GM19395 (cell line): ENCODE data around the gene ACOX3.

Source experiments
- ATAC-seq: cut with Tn5 transposase; IDR thresholded peaks from one replicate; pipeline ENCODE4 v1.9.1; 2021; ENCODE audit warnings: mild to moderate bottlenecking, moderate library complexity; ENCODE audit not compliant: unreplicated experiment

Gene ACOX3

DNA sequence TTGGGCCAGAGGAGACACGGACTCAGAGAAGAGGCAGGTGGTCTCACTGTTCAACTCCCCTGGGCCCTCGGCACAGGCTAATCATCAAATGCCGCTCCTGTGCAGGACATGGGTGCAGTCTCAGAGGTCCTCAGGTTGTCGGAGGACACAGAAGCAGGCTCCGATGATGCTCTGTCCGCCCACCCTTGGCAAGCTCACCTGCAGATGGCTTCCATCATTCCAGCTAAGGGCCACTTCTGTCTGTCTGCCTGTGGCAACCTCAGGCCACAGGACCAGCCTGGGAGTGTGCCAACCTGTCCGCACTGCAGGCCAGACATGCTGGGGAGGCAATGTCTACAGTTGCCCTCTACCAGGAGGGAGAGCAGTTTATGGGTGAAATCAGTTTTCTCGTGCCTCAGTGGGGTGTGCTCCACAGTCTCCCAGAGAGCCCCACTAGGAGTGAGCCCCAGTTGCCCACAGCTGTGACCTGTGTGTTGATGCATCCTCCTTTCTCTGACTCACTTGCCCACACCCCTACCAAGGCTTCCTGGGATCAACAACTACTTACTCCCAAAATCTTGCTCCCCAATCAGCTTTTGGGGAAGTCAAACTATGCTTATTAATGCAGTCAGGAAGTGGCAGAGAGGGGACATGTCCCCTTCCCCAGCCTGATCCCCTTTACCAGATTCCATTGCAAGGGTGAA lies 115.1 kb downstream of the ACOX3 start:
- no peak for ATAC-seq

DNA sequence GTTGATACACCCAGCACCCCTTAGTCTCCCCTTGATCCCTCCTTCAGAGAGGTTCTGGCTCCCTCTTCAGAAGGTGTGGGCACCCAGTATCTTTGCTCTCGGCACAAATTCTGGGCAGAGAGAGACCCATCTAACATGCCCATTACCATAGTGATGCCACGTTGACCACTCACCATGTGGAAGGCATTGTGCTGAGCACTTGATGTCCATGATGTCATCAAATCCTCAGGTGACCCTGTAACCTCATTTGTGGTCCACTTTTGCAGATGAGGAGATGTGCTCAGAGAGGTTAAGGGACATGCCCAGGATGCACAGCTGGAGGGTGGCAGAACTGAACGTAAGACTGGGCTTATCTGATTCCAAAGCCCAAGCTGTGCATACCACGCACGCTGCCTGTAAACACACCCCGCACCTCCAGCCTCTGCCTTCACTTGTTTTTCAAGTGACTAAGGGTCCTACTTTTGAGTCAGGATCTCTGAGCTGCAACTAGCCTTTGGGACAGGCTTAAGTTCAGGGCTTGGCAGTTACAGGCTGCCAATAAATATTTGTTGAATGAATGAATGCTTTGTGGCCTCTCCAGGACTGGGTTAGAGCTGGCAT lies 115.8 kb downstream of the ACOX3 start:
- no peak for ATAC-seq

DNA sequence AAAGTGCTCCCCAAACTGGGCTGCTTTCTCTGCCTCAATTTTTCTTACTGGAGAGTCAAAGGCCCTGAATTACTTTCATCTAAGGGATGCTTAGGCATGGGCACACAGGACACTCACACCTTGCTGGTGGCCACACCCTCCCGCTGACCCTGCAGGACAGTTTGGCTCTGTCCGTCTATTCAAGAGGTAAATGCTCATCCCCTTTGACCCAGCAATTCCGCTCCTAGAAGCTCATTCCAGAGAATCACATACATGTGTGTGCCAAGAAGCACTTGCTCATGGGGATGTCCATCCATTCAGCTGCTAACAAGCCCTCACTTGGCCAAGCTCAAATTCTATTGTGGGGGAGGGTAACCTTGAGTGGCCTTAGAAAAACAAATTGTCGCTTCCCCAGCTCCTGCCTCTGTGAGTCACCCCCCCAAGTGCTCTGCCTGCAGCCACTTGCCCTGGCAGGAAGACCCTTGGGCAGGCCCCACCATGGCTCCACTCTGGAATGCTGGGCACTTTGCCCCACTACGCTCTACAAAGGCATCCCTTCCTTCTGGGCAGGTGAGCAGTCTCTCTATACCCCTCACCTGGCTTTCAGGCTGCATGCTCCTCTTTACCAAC lies 116.5 kb downstream of the ACOX3 start:
- no peak for ATAC-seq

DNA sequence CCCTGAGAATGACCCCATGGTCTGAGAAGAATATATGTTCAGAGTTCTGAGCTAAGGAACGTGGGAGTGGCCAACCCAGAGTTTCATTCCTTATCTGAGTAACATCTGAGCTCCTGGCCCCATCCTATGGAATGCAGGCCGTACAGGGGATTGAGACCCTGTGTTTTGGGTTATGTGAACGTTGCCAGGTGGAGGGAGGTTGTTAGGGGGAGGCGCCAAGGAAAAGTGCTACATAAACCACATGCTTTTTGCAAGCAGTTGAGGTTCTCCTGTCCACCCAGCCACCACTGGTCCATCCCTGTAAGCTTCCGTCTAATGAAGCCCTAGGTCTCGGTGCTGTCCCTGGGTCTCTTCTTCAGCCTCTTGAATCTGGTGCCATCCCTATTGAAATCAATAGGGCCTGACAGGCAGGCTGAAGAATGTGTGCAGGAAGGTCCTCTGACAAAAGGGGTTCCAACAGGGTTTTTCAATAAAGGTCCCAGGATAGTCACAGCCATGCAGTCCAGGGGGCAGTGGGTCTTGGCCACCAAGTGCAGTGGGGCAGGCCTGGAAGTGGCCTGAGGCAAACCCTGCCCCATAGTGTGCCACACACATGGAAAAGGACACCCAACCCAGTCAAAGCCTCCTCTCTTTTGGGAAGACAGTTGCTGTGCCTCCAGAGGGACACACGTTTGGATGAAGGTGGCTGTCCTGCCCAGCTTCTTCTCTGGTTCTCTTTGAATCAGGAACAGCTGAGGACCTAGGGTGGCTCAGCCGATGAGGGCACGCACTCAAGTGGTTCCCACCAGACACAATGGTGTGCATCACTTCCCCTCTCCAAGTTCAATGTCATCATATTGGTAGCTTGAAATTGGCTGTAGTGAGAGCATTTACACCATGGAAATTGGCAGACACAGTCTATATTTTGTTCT lies 117.5 kb downstream of the ACOX3 start:
- ATAC-seq, result no peak

DNA sequence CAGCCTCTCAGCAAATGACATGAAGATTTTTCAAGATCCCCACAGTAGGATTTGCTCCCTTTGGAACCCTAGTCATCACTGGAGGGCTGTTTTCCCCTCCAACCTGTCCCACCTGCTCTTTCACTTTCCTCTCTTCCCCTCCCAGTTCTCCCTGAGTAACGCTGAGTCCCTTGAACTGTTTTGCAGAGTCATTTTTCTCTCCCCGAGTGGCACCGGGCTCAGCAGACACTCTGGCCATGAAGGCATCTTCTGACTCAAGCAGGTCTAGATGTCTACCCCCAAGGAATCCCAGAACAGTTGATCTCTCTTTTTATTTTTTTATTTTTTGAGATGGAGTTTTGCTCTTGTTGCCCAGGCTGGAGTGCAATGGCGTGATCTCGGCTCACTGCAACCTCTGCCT lies 118.8 kb downstream of the ACOX3 start:
- ATAC-seq, result no peak

- no peak for ATAC-seq
Measured at GRCh38 chr4:8321220-8321619, 119.3 kb downstream of the ACOX3 start.

DNA sequence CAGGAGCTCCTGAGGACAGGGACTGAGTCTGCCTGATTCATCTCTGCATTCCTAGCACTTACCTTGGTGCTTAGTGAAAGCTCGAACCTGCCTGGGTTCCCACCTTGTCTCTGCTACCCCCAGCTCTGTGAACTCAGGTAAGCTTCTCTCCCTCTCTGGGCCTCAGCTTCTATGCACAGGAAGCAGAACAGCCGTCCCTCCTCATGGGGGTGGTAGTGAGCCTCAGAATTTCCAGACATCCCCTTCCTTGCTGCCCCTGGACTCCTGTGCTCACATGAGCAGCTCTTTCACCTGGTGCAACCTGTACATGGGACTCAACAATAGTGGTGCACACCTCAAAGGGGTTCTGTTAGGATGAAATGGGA lies 120.2 kb downstream of the ACOX3 start:
- ATAC-seq, result no peak

DNA sequence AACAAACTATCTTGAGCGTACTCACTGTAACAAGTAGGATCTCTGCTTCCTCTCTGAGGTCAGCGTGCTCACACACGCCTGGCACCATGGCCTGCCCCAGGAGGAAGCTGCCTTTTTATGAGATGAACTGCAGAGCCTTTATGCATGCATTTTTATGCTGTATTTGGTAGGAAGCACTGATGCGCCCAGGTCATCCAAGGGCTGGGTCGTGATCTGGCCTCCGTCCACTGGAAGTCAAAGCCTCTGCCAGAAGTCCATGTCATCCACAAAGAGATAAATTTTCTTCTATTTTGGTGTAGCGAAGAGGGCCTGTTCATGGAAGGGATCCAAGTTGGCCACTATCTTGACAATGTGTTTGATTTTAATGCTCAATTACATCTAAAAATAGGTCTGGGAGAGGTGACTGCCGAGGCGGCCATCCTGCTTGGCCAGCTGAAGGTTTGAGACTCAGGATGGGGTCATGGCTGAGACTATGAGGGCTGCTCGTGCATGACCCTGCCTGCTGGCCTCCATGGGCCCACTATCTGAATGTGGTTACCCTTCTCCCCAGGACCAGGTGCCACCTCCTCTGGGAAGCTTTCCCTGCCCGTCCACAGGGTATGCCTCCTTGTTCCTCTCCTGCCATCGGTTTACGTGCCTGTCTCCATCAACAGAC lies 120.7 kb downstream of the ACOX3 start:
- ATAC-seq, result no peak

GRCh38 chr4:8319061-8319460 lies 121.5 kb downstream of the ACOX3 start:
- no peak for ATAC-seq

DNA sequence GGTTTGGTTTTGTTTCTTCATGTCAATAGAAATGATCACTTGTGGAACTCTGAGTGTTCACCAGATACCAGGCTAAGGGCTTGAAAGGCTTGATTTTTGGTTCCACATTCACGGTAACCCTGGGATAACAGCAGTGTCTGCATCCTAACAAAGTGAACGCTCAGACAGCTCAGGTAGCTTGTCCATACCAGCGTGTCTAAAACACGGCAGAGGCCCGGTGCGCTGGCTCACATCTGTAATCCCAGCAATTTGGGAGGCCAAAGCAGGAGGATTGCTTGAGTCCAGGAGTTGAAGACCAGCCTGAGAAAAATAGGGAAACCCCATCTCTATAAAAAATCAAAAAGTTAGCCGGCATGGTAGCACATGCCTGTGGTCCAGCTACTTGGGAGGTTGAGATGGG lies 122.0 kb downstream of the ACOX3 start:
- ATAC-seq, result no peak

- no peak for ATAC-seq
Measured at GRCh38 chr4:8317474-8317873, 123.0 kb downstream of the ACOX3 start.

- ATAC-seq, result no peak
Measured at GRCh38 chr4:8316911-8317351, 123.6 kb downstream of the ACOX3 start.
